Stimulated activated CD4-positive, alpha-beta T cell treated with anti-CD3 and anti-CD28 coated beads, Interleukin-15, amount 100 ng/mL, for 48 hours (primary cell): ENCODE data around the gene RPS6KL1.
A peak's percentile ranks its signal among the peaks of the same experiment; 100 is the strongest.

Source experiments
- DNase-seq, 2 donors: peaks; one replicate each; pipeline ENCODE4 v3.0.0-alpha.2; 2020; ENCODE audit warnings: low read depth in 2 of 2

The RPS6KL1 gene

DNA sequence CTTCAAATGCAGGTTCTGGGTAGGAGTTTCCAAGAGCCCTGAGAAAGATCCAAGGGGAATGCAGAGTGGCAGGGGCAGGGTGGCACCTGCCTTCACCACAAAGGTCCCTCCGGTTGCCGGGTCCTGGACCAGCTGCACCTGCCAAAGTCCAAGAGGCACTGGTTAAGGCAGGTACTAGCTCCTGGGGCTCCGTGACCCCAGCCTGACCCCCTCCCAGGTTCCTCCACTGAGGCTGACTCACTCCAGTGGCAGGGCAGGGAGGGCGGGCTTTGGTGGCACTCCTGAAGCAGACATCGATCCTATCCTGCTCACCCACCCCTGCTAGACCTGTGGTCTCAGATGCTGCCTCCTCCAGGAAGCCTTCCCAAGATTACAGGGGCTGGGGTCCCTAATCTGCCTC, 11.4 kb downstream of the RPS6KL1 start:
- no peak for DNase-seq

DNA sequence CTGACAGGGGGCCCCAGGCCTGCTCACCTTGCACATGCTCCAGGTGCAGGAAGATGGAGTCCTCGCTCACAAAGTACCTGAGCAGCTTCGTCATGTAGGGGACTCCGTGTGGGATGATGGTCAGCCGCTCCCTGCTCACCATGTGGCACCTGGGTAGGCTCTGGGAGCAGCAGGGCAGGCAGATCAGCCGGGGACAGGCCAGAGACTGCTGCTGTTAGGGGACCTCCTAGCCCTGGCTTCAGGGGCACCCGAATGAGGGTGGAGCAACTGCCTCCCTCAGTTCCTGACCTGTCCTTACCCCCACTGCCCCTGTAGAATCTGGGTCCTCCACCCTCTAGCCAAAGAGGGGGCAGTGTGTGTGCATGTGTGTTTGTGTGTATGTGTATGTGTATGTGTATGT, 11.8 kb downstream of the RPS6KL1 start:
- no peak for DNase-seq

DNA sequence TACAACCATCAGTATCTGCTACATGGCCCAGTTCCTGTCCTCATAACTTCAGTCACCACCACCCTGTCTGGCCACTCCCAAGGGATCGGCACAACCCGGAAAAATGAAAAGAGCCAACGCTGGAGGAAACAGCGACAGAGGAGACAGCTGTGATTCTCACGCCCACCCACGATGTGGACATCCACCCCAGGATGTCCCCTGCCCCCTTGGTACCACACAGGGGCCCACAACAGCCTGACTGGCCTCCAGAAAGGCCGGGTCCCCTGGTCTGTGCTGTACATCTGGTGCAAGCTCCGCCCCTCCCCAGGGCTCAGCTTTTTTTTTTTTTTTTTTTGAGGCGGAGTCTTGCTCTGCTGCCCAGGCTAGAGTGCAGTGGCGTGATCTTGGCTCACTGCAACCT, 12.5 kb downstream of the RPS6KL1 start:
- DNase-seq = no peak

DNA sequence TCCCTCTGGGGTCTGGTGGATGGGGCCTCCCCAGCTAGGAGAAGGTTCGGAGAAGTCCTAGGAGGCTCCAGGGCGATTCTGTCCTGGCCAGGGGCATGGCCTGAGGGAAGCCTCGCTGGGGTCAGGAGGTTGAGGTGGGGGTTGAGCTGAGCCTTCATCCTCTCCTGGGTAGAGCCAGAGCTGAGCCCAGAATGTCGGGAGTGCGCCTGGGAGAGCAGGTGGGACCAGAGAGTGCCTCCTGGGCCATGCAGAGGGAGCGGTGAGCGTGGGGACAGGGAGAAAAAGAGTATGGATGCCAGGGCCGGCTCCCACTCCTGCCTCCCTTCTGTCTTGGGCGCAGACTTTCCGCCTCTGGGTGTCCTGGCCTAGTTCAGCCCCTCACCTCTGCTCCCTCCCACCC, 13.1 kb downstream of the RPS6KL1 start:
- DNase-seq = no peak

DNA sequence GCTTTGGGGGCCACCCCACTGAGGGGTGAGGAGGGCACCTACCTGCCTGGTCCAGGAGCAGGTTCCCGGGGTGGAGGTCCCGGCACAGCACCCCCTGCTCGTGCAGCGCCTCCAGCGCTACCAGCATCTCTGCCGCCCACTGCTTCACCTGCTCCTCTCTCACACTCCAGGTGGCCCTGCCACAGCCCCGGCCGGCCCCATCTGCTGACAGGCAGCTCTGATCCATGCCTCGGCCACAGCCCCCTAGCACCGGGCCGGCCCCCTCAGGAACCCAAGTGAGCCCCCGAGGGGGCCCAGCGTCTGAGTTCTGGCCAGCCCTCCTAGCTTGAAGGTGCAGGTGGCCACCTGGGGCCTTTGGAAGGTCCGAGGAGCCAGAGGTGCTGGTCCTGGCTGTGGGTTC, 13.6 kb downstream of the RPS6KL1 start:
- DNase-seq = no peak

- DNase-seq = no peak
Observed at GRCh38 chr14:74908861-74909341, 14.2 kb downstream of the RPS6KL1 start.

GRCh38 chr14:74907744-74908143, 15.3 kb downstream of the RPS6KL1 start:
- DNase-seq = no peak

DNA sequence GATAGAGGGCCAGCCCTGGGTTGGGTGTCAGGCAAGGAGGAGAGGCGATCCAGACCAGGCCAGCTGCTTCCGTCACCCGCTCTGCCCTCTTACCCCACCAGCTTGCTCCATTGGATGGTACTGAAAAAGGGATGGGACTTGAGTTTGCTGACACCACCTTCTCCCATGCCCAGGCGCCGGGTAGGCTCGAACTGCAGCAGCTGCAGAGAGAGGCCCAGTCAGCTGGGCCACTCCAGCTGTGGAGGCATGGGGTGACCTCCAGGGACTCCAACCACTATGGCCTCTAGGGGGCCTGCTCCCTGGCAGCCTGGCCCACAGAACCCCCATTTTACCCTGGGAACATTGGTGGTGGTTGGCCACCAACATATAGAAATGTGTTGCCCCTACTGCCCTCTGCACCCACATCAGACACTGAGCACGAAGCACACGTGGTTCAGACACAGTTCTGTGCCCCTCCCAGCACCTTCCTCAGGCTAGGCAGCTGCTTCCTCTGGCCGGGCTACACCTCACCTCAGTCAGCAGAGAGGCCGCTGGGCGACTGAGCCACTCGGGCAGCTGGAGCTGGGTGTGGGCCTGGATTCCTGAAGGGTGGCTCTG, 16.0 kb downstream of the RPS6KL1 start:
- DNase-seq = no peak

DNA sequence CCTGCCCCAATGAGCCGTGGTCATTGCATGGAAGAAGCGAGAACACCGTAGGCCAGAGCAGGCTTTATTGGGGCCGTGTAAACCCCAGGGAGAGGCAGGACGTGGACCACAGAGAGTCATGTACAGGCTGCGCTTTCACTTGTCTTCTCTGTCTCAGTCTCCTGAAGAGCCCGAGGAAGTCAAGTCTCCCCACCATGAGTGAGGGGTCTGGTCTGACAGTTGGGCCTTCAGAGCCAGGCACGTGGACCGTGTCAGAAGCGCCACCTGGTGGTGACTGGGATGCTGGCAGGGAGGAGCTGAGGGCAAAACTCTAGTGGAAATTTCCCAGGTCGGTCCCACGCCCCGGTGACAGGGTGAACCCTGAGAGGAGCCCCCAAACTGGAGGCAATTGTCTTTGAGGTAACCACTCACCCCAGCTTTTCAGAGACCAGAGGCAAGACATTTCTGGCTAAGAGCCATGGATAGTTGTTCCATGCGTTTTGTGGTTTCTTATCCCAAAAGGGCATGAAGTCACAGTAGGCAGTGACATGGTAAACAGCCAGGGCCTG, 17.4 kb downstream of the RPS6KL1 start:
- peak; percentile 49 to 77 for DNase-seq

GRCh38 chr14:74904635-74905503, 18.2 kb downstream of the RPS6KL1 start:
- DNase-seq = no peak

DNA sequence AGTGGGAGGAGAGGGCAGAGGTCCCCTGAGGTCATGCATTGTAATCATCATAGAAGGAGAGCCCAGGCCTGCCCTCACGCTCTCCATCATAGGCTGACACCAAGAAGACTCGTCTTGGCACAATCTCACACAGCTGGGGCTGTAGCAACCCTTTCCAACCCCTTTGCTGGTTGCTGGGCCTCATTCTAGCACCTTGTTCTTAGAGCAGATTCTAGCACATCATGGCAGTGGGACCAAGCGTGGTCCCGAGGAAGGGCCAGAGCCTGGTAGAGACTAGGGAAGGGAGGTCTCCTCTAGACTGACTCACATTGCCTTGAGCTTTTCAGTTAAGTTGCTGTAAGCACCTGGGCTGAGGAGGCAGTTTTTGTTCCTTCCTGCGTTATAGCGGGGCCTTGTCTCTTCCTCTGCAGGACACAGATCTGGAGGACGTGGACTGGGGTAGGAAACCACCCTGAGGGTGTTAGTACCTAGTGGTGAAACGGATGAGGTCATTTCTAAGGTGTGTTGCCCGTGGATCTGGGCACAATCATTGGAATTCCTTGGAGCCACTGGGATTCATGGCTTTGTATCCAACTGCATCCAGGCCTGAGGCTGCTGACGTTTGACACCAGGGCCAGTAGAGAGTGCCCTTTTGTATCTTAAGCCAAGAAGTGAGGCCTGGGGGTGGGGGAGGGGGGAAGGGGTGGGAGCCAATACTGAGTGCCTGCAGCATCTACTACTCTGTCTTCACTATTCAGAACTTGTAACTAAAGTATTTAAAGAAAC, 19.9 kb downstream of the RPS6KL1 start:
- DNase-seq = no peak

DNA sequence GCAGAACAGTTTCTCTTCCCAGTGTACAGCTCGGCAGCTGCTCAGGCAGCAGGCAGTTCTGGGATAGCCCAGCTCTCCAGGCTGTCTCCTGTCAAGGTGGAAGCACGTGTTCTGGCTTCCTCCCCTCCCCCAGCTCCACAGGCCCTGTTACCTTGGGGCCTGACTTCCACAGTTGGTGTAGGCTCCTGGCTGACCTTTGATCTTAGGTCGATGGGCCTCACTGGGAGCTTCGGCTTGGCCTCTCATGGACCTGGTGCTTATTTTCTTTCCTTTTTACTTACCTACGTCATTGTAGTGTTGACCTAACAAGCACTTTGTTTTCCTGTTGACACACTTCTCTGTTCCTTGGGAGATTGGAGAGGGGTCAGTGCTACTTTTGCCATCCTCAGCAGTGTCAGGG, 24.4 kb downstream of the RPS6KL1 start:
- no peak for DNase-seq

GRCh38 chr14:74898083-74898482, 25.0 kb downstream of the RPS6KL1 start:
- no peak for DNase-seq

DNA sequence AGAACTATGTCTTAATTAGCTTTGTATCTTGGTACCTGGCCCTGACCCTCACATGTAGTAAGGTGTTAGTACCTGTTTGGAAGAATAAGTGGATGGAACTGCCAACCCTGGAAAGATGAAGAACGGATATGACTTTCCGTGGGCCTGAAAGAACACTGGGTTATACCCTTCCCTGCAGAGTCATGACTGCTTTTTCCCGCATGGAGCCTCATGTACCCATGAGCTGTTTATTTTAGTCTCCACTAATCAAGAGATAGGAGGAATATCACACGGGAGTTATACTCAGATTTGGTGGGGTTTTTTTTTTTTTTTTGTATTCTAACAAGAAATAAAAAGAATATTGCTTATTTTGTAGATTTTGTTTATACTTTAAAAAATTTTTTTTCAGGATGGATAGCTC, 25.4 kb downstream of the RPS6KL1 start:
- DNase-seq = no peak

GRCh38 chr14:74896400-74896799, 26.7 kb downstream of the RPS6KL1 start:
- no peak for DNase-seq

DNA sequence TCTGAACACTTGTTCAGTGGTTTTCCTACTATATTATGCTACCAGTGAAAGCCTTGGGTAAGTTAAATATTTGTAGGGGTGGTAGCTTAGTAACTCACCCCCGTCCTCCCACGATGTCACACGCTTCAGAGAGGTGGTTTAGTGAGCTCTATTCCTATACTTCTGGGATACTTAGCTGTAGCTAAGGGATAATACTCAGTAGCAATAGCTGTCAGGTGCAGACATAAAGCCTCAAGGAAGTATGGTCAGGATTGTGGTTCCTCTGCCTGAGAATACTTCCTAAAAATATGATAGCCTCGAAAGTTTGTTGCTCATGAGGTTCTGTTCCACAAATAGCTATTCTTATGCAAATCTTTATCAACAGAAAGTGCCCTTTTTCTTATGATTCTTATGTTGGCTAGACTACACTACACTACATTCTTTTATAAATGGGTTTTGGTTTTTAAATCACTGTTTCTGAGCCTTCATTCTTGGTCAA, 29.4 kb downstream of the RPS6KL1 start:
- no peak for DNase-seq

GRCh38 chr14:74892745-74893144, 30.3 kb downstream of the RPS6KL1 start:
- no peak for DNase-seq

DNA sequence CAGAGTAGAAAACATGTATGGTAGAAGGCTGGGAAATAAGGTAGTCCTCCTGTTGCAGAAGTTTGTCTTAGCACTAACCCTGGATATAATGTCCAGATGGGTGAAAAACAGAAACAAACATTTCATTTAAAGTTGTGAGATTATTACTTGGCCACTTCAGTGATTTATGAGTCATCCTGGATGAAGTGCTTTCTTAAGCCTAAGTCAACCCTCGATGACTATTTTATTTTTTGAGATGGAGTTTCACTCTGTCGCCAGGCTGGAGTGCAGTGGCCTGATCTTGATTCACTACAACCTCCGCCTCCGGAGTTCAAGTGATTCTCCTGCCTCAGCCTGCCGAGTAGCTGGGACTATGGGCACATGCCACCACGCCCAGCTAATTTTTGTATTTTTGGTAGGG, 31.2 kb downstream of the RPS6KL1 start:
- DNase-seq = no peak

DNA sequence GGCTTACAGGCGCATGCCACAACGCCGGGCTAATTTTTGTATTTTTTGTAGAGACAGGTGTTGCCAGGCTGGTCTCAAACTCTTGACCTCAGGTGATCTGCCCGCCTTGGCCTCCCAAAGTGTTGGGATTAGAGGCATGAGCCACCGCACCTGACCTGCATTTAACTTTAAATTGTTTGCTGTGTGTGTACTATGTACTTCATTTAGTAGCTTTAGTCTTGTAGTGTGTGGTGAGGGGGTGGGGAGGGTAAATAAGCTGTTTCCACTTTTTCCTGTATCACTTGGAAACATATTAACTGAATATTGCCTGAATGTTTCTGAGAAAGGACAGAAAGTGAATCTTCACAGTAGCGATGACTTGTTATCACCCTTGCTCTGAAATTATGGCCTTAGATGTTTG, 32.8 kb downstream of the RPS6KL1 start:
- DNase-seq = no peak

DNA sequence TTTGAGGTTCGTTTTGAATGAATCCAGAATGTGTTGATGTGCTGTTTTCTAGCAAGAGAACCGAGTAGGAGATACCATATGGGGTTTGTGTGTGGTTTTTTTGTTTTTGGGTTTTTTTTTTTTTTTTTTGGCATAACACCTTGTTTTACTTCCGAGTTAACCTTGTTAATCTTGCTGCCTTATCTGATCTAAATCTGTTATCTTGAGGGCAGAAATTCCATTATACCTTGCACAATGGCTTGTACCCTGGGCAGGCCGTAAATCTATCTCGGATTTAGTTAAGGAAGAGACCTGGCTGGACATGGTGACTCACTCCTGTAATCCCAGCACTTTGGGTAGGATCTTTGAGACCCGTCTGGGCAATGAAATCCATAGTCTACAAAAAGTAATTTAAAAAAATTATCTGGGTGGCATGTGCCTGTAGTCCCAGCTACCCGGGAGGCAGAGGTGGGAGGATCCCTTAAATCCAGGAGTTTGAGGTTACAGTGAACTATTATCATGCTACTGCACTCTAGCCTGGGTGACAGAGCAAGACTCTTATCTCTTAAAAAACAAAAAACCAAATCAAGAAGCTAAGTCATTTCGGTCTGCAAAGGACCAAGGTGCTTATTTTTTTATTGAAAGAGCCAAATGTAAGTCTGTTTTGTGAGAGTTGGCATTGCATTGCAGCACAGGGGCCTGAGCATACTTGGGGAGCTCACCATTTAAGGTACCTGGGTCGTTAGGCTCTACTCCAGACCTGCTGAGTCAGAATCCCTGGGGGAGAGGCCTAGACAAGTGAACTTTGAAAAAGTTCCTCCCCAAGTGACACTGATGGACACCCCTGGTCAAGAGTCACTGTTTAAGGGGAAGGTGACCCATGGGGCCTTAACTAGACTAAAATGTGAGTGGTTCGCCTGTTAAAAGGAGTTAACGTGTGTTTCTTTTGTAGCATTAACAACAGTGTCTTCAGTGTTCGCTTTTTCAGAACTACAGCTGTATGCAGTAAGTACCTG, 34.6 kb downstream of the RPS6KL1 start:
- DNase-seq = no peak

DNA sequence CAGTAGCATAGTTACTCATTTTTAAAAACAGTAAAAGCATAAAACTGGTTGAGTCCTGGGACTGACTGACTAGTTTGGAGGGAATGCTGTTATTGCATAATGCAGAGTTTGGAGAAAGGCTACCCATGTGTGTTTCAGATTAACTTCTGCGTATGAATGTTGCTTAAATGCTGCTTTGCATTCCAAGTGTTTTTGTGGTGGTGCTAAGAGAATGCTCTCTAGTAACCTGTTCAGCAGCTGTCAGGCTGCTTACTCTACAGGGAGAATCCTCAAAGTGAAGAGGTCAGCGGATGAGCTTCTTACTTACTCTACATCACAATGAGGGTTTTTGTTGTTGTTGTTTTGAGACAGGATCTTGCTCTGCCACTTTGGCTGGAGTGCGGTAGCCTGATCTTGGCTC, 37.1 kb downstream of the RPS6KL1 start:
- no peak for DNase-seq
